Measurements from ENCODE around the gene MOCS3.

DNA sequence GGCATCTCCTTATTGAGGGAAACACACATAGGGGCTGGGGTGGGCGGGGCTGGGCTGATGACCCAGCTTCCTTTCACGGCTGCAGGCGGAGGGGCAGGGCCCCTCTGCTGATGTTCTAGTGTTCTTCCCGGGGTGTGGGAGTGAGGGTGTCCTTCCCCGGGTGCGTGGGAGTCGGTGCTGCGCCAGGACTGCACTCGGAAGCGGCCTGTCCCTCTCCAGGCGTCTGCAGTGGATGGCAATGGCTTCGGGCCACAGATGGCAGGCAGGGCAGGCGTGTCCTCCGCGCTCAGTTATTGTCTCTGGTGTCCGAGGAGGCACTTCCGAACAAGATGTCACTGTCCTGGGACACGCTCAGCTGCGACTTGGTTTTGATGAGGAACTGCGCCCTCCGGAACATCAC is 45.1 kb downstream of the MOCS3 start:
- TF ChIP-seq POLR2A (IDR thresholded peaks at IDR 0.05): no peak
- TF ChIP-seq, protein P1, sequence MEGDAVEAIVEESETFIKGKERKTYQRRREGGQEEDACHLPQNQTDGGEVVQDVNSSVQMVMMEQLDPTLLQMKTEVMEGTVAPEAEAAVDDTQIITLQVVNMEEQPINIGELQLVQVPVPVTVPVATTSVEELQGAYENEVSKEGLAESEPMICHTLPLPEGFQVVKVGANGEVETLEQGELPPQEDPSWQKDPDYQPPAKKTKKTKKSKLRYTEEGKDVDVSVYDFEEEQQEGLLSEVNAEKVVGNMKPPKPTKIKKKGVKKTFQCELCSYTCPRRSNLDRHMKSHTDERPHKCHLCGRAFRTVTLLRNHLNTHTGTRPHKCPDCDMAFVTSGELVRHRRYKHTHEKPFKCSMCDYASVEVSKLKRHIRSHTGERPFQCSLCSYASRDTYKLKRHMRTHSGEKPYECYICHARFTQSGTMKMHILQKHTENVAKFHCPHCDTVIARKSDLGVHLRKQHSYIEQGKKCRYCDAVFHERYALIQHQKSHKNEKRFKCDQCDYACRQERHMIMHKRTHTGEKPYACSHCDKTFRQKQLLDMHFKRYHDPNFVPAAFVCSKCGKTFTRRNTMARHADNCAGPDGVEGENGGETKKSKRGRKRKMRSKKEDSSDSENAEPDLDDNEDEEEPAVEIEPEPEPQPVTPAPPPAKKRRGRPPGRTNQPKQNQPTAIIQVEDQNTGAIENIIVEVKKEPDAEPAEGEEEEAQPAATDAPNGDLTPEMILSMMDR (IDR thresholded peaks at IDR 0.05): no peak

Data from testis (tissue), 2 donors.